ENCODE results near the gene DNAJC6.

DNAJC6 gene

DNA sequence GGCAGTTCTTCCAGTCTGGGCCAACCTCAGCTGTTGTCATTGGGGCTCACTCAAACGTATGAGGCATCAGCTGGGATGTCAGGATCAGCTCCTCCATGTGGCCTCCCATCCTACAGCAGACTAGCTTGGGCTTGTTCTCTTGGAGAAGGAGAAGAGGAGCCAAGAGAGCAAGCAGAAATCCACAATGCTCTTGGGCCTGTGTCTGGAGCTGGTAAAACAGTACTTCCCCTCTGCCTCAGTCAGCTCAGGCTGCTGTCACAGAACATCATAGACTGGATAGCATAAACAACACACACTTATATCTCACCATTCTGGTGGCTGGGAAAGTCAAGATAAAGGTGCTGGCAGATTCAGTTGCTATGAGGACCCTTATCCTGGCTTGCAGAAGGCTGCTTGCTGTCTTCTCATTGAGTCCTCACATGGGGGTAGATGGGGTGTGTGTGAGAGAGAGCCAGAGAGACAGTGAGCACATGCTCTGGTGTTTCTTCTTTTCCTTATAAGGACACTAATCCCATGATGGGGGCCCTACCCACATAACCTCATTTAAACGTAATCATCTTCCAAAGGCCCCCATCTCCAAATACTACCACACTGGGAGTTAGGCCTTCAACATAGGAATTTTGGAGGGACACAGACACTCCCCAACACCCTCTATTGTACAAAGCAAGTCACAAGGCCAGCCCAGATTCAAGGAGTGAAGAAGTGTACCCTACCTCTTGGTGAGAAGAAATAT, 16.3 kb upstream of the DNAJC6 start:
- no peak for DNase-seq

GRCh38 chr1:65297706-65298105, 11.6 kb upstream of the DNAJC6 start:
- DNase-seq = no peak

DNA sequence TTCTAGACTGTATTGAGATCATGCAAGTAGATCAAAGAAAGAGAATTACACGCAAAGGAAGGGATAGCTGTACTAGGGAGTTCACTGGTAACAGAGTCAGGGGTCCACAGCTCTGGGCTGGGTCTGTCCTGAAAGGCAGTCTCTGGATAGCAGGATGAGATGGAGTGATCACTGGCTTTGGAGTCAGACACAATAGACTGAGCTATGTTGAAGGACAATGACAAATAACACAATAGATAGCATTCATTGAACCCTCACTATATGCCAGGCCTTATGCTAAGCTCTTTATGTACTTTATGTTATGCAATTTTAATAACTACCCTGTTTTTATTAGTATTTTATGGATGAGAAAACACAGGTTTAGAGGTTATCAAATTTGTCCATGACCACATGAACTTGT, 10.0 kb upstream of the DNAJC6 start:
- no peak for DNase-seq

GRCh38 chr1:65308781-65309303, 501 bp upstream of the DNAJC6 start:
- DNase-seq = no peak

DNA sequence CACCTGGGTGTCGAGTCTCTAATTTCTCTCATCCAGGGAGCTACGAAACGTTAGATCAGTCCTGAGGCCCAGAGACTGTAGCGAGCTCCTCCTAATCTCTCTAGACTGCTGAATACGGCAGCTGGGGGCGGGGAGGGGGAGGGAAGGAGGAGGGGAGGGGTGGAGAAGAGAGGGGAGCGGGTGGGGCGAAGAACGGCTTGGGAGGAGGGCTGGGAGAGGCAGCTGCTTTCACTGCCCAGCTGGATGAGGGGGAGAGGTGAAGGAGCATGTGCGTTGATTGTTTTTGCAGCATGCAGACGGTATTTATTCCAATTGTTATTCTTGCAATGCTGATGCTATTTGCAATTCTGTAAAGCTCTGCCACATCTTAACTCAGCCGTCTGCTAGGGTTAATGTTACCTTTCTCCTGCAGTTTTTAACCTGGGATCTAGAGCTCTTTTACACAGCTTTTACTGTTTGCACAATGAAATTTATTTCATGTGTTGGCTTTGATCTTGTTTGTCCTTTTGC, 790 bp downstream of the DNAJC6 start:
- DNase-seq = peak in 36 of 51 donors; percentile 20 to 92 (median 59)

GRCh38 chr1:65311760-65312159, 2.4 kb downstream of the DNAJC6 start:
- no peak for DNase-seq

- DNase-seq = no peak
These were observed 6.9 kb downstream of the DNAJC6 start for GRCh38 chr1:65316233-65316632.

GRCh38 chr1:65317866-65318653, 8.7 kb downstream of the DNAJC6 start:
- DNase-seq = no peak

DNA sequence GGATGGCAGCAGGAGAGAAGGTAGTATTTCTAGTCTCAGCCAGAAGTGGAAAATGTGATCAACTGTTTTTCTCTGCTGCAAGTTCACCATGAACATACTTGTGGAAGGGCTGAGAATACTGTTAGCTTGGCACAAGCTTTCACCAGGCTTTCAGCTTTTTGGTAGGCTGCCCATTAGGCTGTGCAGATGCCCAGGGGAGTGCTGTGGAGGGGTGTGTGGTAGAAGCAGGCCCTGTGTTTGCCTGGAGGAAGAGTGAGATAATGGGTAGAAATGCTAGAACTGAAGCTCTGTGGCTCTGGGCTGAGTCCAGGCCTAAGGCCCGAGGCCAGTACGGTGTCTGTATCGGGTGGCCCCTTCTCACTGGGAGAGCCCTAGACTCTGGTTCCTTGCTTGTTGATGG, 9.8 kb downstream of the DNAJC6 start:
- DNase-seq = peak in 34 of 51 donors; percentile 3 to 80 (median 22)

DNA sequence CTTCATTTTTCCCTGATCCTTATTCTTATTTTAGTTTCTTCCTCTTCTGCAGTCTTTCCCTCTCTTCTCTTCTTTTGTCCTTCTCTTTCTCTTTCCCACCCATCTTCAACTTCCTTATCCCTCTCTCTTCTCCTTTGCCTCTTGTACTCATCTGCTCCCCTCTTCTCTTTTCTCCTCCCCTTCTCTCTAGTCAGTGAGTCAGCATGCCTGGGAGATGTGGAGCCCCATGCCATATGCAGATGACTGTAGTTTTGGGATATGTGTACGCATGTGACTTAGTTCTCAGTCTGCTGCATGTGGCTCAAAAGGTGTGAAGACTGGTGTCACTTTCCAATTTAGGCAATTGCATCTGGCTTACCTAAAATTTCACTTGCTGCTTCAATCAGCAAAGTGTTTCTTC, 10.4 kb downstream of the DNAJC6 start:
- DNase-seq = no peak

- peak in 16 of 51 donors; percentile 1 to 63 (median 23) for DNase-seq
These were observed 12.5 kb downstream of the DNAJC6 start for GRCh38 chr1:65321879-65322278.

- DNase-seq = no peak
These were observed 13.9 kb downstream of the DNAJC6 start for GRCh38 chr1:65323246-65323645.

- no peak for DNase-seq
These were observed 20.7 kb downstream of the DNAJC6 start for GRCh38 chr1:65330021-65330420.

DNA sequence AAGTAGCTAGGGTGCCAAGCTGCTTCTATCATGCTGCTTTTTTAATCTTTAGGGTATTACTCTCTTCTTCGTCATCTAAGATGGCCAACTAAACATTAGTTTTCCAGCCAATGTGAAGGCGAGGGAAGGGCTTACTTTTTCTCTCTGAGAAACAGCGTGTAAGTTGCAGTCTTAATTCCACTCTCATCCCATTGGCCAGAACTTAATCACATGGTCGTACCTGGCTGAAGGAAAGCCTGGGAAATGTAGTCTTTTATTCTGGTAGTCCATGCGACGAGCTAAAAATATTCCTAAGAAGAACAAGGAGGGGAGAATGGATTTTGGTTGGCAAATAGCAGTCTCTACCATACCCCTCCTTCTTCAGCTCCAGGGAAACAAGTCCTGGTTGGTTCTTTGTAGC, 21.5 kb downstream of the DNAJC6 start:
- no peak for DNase-seq

GRCh38 chr1:65332821-65333220, 23.5 kb downstream of the DNAJC6 start:
- peak in 11 of 51 donors; percentile 4 to 51 (median 27) for DNase-seq

- no peak for DNase-seq
These were observed 24.7 kb downstream of the DNAJC6 start for GRCh38 chr1:65334081-65334480.

DNA sequence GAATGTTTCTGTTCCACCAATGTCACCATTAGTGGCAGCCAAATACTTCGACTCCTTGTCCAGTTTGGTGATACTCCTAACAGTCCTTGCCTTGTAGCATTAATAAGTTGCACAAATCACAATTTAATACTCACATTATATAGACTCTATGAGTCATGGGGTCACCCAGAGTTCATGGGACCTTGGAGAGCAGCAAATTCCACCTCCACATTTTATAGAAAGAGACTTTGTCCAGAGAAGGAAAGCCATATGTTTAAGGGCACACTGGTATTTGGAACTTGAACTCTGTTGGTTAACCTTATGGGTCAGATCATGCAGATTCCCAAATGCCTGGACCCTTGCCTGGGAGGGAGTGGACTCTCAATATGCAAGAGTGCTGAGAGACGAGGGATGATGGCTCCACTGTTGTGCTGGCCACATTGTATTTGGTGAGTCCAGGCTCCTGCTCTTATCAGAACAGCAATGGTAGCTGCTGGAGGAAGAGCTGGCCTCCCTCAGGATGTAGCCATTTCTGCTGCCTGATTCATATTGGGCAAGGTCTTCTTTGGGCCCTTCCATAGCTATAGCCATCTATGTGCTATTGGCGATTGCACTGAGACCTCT, 30.6 kb downstream of the DNAJC6 start:
- DNase-seq = no peak

DNA sequence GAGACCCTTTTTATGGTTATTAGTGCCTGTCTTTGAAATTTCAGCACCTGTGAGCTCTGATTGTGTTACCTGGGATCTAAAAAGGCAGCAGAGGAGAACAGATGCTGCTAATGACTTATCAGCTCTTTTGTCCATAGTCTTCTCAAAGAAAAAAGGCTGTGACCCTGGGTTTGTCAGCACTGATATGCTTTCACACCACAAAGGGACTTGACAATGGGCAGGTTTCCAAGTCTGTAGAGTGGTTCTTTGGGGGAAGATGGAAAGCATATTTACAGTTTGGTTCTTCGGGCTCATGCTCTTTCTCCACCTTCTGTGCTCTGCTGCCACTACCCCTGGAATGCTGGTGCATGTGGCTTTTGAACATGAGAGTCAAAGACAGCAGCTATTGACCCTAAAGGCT, 32.0 kb downstream of the DNAJC6 start:
- no peak for DNase-seq

DNA sequence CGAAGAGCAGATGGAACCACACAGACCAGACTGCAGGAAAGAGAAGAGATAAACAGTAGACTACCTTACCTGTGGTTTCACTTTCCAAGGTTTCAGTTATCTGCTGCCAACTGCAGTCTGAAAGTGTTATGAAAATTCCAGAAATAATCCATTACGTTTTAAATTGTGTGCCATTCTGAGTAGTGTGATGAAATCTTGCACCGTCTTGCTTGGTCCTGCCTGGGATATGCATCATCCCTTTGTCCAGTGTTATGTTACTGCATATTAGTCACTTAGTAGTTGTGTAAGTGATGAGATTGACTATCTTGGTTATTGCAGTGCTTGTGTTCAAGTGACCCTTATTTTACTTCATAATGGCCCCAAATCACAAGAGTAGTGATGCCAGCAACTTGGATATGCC, 33.9 kb downstream of the DNAJC6 start:
- no peak for DNase-seq

DNA sequence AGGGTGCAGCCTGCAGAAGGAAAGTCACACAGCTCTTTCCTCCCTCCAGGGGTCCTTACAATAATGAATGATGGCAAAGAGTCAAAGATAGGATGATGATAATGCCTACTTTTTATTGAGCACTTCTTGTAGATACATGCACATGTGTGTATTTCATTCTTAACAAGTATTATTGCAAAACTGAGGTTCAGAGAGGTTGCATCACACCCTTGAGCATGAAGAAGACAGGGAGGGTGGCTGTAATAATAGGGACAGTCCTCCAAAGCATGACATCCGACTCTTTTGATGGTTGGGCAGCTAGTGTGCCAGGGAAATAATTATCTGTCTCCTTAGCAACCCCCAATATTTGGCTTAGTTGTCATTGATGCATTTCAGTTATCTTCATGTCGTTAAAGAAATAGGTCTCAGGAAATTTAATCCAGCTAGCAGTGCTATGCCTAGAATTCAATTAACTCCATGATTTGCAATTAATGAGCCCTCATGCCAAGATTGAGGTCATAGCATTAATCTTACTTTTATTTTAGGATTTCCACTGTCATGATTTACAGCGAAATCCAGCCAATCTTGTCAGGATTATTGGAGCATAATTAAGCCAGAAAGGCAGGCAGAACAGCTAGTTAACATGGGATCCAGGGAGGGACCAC, 35.0 kb downstream of the DNAJC6 start:
- DNase-seq = no peak

GRCh38 chr1:65346190-65346589, 36.8 kb downstream of the DNAJC6 start:
- no peak for DNase-seq
